NCI-H1092 treated with DMSO at 0.1 percent for 48 hours (cell line): ENCODE measurements around the gene GABRG3.

ENCODE experiments used
- DNase-seq: peaks from one replicate; lab custom pipeline; 2025; lab: John Stamatoyannopoulos, UW

GABRG3 gene

GRCh38 chr15:27576576-27576975, 605.6 kb downstream of the GABRG3 start:
- DNase-seq = no peak

- DNase-seq = no peak
Observed at GRCh38 chr15:27579738-27580137, 608.8 kb downstream of the GABRG3 start.

GRCh38 chr15:27582726-27583410, 611.9 kb downstream of the GABRG3 start:
- no peak for DNase-seq

- no peak for DNase-seq
Observed at GRCh38 chr15:27583651-27584050, 612.7 kb downstream of the GABRG3 start.

- no peak for DNase-seq
Observed at GRCh38 chr15:27585041-27585640, 614.2 kb downstream of the GABRG3 start.

- DNase-seq = no peak
Observed at GRCh38 chr15:27587810-27588209, 616.8 kb downstream of the GABRG3 start.

- DNase-seq = peak; percentile 41
Observed at GRCh38 chr15:27589260-27589659, 618.3 kb downstream of the GABRG3 start.

- DNase-seq = no peak
Observed at GRCh38 chr15:27589782-27590181, 618.8 kb downstream of the GABRG3 start.
